Frontal cortex (tissue), 4 donors: ENCODE data around the gene DNER. TPM values are rescaled to one million over a fixed set of nuclear protein-coding genes. Genes with fewer than 3 reads are reported as not detected.

ENCODE experiments used
- DNase-seq, 2 donors: peaks; one replicate each; pipeline ENCODE4 v3.0.0; 2012; ENCODE audit warnings: low spot score in 2 of 2
- FAIRE-seq: peaks from 2 replicates; lab custom pipeline; 2012; peaks lifted over from hg19 to GRCh38; lab: Jason Lieb, UNC
- total RNA-seq: library from RNA; depleted of rRNA; stranded (reverse); fragments of >200 nt; gene quantifications from one replicate; pipeline ENCODE4 v1.2.3, GENCODE V29; 2014
- donor health status: control.
- donor health status: control.
- donor health status: control.

The DNER gene
- total RNA-seq, 1 donor from 2014 or later = 79.9 TPM

DNA sequence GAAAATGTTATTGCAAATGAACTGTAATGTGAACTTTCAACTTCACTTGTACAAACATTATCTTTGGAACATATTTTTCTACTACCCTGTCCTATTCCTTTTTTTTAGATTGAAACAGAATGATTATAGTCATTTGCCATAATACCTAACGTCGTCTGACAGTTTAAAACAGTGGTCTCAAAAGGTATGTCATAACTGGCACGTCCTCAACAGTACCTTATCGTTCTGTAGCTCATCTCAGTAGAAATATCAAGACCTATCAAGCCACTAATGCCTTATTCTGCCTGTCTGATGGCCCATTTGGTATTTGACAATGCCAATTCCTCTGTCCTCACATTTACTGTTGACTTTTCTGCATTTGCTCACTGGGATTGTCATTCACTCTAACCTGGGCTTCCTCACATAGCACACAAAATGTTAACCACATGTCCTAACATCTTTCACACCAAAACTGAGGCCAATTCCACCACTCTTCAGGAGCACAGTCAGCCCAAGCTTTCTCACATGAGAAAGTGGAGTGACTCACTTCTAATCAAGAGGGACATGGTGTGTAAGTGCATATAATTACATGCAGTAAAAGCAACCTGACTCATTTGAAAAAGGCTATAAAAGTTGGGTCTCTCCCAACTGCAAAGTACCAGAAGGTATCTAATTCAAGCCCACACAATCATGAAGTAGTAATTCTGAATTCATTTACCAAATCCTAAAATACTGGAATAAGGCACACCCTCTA, 34.8 kb downstream of the DNER start:
- no peak for DNase-seq
- no peak for FAIRE-seq

- DNase-seq (no peak), FAIRE-seq (no peak)
Observed at GRCh38 chr2:229675569-229675968, 38.8 kb downstream of the DNER start.

- no peak for DNase-seq
- no peak for FAIRE-seq
Observed at GRCh38 chr2:229674830-229675530, 39.4 kb downstream of the DNER start.

- no peak for FAIRE-seq
- DNase-seq = no peak
Observed at GRCh38 chr2:229673676-229674075, 40.7 kb downstream of the DNER start.

DNA sequence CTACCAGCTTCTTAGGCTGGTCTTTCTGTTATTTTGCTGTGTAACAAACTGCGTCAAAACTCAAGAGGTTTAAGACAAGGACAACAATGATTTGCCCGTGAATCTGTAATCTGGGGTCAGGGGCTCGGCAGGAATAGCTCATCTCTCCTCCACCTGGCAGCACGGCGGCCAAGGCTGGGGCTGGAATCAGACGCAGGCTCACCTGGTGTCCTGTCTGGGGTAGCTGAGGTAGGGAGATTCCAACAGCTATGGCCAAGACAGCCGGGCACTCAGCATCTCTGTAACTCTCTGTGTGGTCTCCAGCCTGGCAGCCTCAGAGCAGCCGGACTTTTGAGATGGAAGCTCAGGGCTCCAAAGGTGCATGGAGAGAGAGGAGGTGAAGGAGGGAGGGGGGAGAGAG, 42.3 kb downstream of the DNER start:
- no peak for DNase-seq
- no peak for FAIRE-seq

- FAIRE-seq (no peak), DNase-seq (no peak)
Observed at GRCh38 chr2:229669841-229670240, 44.5 kb downstream of the DNER start.

DNA sequence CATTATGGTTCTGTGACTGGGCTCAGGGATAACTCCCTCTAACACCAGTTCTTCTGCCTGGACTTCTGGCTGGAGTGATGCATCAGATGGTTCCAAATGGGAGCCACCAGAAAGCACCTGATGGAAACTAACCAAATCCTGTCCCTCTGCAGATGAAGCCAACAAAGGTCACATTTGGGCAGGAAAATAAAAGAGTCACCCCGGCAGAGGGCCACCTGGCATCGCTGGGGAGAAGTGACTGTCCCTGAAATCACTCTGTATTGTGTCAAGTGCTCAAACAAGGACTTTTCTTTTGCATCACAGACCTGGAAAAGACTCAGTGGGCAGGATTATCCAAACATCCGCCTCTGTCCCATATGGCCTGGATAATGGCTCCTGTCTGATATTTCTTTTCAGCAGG, 47.5 kb downstream of the DNER start:
- FAIRE-seq = no peak

DNA sequence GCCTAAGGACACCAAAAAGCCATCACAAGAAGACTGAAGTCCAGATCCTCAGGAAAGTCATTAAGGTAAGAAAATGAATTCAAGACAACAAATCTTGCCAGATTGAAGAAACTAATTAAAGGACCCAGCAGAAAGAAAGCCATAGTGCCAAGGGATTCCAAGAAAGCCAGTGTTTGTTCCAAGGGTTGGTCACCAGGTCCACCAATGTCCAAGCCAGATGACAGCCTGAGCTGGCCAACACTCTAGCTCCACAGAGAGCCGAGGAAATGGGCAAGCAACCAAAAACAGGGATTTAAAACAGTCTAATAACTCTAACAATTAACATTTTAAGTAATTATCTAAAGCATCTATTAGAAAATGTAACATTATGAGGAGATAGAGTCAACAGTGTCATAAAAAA, 49.2 kb downstream of the DNER start:
- FAIRE-seq (no peak), DNase-seq (peak in 1 of 2 donors; percentile 9)

More for the DNA sequence above, 47.5 kb downstream of the DNER start:
- DNase-seq = no peak

DNA sequence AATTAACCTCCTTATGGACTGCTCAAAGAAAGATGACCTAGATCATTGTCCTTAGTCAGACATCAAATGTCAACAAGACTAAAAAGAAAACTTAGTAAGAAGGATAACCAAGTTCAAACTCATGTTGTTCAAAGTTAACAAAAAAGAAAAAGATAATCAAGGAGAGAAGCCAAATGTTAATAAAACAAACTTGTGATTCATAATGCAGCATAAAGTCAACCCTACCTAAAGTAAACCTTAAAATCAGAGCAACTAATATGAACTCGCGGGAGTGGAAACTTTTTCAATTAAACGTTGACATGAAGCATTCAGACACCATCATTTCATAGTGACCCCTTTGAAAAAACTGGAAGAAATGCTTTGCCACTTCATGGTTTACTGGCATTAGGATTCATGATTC, 52.9 kb downstream of the DNER start:
- DNase-seq (no peak), FAIRE-seq (no peak)

DNA sequence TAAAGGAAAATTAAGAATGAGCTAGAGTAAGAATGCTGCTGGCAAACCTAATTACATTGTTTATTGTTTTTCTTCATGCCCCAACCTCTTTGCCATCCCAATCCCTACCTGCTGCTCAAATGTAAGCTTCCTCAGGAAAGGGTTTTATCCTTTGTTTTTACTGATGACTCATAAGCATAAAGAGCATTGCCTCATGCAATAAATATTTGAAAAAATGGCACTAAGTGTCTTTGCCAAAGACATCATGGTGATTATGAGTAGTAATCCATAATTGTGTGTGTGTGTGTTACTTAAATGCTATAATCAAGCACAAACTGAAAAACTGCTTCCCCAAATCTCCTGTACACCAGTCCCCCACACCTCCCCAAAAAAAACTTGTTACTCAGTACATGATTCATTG, 53.4 kb downstream of the DNER start:
- DNase-seq (no peak), FAIRE-seq (no peak)

GRCh38 chr2:229660391-229660790, 54.0 kb downstream of the DNER start:
- DNase-seq (no peak), FAIRE-seq (no peak)

DNA sequence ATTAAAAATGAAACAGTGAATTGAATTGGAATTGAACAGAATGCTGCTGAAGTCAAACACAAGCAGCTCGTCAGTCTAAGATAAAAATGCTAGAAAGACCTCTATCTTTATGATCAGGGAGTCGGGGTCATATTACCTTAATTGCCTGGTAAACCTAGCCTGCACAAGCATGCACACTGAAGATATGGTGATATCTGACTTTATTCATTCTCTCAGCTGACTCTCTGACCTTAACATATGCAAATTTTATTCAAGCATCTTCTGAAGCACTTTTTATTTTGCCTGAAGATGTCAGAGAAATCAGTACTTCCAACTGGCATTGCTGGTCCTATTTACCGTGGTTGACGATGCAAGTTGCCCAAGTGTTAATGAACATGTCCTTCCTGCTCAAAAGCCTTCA, 56.4 kb downstream of the DNER start:
- DNase-seq (no peak), FAIRE-seq (no peak)

DNA sequence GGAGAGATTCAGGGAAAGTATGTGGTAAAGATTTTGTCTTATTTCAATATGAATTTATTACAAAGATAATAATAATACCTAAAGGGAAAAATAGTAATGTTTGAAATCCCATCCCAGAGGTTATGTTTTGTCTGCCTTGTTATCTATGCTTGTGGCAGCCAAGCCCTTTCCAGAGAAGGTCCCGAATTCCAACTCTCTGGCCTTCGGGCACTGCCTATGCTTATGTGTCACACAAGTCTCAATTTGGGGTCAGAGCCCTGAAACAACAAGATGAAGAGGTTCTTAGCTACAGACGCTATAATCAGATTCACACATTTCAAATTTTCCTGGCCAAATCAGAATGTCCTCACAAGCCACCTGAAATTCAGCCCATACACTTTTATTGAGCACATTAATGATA, 59.9 kb downstream of the DNER start:
- no peak for FAIRE-seq
- no peak for DNase-seq

DNA sequence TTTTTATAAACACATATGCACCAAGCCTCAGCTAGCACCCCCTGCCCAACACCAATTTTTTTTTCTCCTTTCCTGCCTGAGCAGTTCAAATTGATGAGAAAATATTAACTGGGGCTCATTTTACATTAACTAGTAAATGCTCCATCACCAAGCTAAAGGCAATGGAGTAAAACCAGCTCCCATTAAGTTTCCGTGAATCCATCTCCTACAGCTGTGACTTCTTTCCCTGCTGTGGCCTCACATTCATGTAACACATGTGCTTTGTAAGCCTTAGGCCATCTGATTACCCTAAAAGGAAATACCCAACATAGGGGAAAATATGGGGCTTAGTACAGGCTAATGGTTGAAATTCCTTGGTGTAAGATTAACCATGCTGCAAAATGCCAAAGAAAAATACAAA, 60.8 kb downstream of the DNER start:
- DNase-seq = no peak

GRCh38 chr2:229652796-229653195, 61.6 kb downstream of the DNER start:
- DNase-seq (no peak), FAIRE-seq (no peak)

More for the DNA sequence above, 60.8 kb downstream of the DNER start:
- no peak for FAIRE-seq

DNA sequence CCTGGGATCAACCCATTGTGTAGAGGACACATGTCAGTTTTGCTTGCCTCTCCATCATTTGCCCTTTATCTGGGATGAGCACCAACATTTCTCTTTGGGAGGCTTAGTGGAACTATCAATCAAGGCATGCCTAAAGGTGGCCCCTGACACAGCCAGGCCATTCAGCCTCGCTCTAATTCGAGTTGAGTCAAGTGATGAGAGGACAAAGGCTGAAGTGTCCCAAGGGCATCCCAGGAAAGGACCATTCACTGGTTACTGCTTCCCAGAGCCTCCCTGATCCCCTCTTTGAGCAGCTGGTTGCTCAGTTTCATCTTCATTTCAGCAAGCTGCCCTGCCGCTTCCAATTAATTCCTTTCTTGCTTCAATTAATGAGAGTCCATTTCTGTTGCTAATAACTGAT, 63.5 kb downstream of the DNER start:
- FAIRE-seq = no peak

DNA sequence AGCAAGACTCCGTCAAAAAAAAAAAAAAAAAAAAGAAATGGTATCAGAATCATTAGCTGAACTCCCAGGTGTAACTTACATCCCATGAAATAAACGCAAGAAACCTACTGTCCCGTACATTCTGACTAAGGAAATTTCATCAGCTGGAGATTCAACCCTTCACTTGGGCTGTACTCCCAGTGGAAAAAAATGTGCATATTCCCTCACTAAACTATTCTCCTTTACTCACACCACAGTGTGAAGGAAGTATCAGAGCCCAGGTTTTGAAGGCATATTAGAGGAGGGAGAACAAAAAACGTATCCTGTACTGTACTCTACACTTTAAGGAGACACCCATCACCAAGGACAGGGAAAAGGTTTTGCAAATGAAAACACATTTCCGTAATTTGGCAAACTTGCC, 64.3 kb downstream of the DNER start:
- FAIRE-seq (no peak), DNase-seq (no peak)

More for the DNA sequence above, 63.5 kb downstream of the DNER start:
- DNase-seq = no peak

- FAIRE-seq (no peak), DNase-seq (no peak)
Observed at GRCh38 chr2:229646186-229646723, 68.1 kb downstream of the DNER start.

DNA sequence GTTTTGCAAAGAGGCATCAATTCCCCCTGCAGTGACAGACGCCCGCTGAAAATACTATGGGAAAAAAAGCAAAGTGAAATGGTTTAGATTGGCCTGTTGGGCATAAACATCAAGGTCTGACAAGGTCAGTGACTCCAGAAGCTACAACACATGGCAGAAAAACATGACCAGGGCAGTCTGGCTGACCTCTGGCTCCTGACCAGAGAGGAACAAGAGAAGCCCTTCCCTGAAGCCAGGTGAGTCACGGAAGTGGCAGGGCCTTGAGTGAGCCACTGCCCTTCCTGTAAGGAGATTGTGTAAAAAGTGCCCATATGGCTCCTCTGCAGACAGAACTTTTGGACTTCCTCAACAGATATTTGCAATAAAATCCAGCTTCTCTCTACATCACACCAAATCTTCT, 72.0 kb downstream of the DNER start:
- DNase-seq (no peak), FAIRE-seq (no peak)

DNA sequence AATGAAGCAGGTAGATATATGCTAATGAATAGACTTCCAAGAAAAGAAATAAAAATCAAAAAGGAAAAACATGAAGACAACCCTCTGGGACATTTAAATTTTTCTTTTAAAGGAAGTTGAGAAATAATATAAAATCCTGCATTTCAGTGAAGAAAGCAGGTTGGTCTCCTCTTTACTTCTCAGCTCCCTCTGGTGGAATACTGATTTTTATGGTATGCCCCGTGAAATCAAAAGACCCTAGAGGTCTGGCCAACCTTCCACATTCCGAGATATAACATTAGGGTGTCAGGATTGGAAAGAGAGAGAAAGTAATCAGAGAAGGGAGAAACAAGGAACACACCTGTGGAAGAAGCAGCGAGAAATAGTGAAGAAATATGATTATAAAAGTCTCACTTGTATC, 72.7 kb downstream of the DNER start:
- DNase-seq (no peak), FAIRE-seq (no peak)

GRCh38 chr2:229640636-229641035, 73.7 kb downstream of the DNER start:
- no peak for DNase-seq

More at GRCh38 chr2:229640636-229641035, 73.7 kb downstream of the DNER start:
- FAIRE-seq = no peak
